H1 (cell line): ENCODE data around the gene CARF.

Experiments used
- CBX8 ChIP-seq: fragments of 300-800, 300-1000 bp; sonication (generic); IDR thresholded peaks from 2 replicates; pipeline ENCODE4 v1.7.1; 2016; ENCODE audit warnings: low read depth, low read length, borderline replicate concordance
- CTCF ChIP-seq, 3 experiments: IDR thresholded peaks; 1 replicate in 2 of 3; 2 replicates in 1 of 3; pipeline versions ENCODE4 v1.5.1 to v1.6.1; 2011; ENCODE audit warnings: low read length in 3 of 3, mild to moderate bottlenecking in 3 of 3, inconsistent platforms in 2 of 3, low read depth in 1 of 3, moderate library complexity in 1 of 3; ENCODE audit not compliant: insufficient read depth in 1 of 3; ENCODE audit errors: control extremely low read depth in 1 of 3
- EZH2 ChIP-seq: fragments of 200-600 bp; sonication (generic); IDR thresholded peaks from 2 replicates; pipeline ENCODE4 v1.7.1; 2012; ENCODE audit warnings: low read depth, mild to moderate bottlenecking, moderate library complexity, low read length, inconsistent platforms; ENCODE audit not compliant: severe bottlenecking
- HDAC2 ChIP-seq, 2 experiments: fragments of 300-600 bp in 1 of 2; sonication (generic) in 1 of 2; IDR thresholded peaks; 2 replicates each; pipeline ENCODE4 v1.6.1; 2011 to 2012; ENCODE audit warnings: low read depth in 2 of 2, low read length in 2 of 2, mild to moderate bottlenecking in 2 of 2, moderate library complexity in 2 of 2, borderline replicate concordance in 1 of 2, inconsistent platforms in 1 of 2
- MAFK ChIP-seq: IDR thresholded peaks from 2 replicates; pipeline ENCODE4 v1.6.1; 2012; ENCODE audit warnings: low read depth, mild to moderate bottlenecking, improper control_type of control experiment, low read length
- MAX ChIP-seq: IDR thresholded peaks from 2 replicates; pipeline ENCODE4 v1.6.1; 2012; ENCODE audit warnings: inconsistent platforms
- POLR2A ChIP-seq, 2 experiments: IDR thresholded peaks; 1 replicate in 1 of 2; 2 replicates in 1 of 2; pipeline ENCODE4 v1.6.1; 2011; ENCODE audit warnings: low read depth in 2 of 2, low read length in 2 of 2, mild to moderate bottlenecking in 2 of 2; ENCODE audit errors: control extremely low read depth in 1 of 2
- POLR2AphosphoS5 ChIP-seq: IDR thresholded peaks from 2 replicates; pipeline ENCODE4 v1.6.1; 2011; ENCODE audit warnings: low read depth, low read length
- SP1 ChIP-seq: IDR thresholded peaks from 2 replicates; pipeline ENCODE4 v1.6.1; 2011; ENCODE audit warnings: low read depth, low read length
- YY1 ChIP-seq: IDR thresholded peaks from 2 replicates; pipeline ENCODE4 v1.6.1; 2011; ENCODE audit warnings: low read depth, mild to moderate bottlenecking, low read length
- ZNF274 ChIP-seq: IDR thresholded peaks from 2 replicates; pipeline ENCODE4 v1.7.0; 2012; ENCODE audit warnings: low read length, borderline replicate concordance; ENCODE audit errors: extremely low read depth

- TF ChIP-seq MAFK (no peak), HDAC2 (IDR thresholded peaks at IDR 0.05; ENCODE audit: borderline replicate concordance in 1 of 2, low read depth in 2 of 2, low read length in 2 of 2) (no peak), CTCF (IDR thresholded peaks at IDR 0.05; ENCODE audit: control extremely low read depth in 1 of 3, insufficient read depth in 1 of 3, low read depth in 1 of 3, low read length in 3 of 3) (no peak), POLR2A (IDR thresholded peaks at IDR 0.05; ENCODE audit: control extremely low read depth in 1 of 2, low read depth in 2 of 2, low read length in 2 of 2) (no peak), YY1 (no peak), EZH2 (no peak), SP1 (no peak), MAX (no peak), ZNF274 (no peak), CBX8 (no peak), POLR2AphosphoS5 (no peak)
Measured at GRCh38 chr2:203030991-203031390, 118.9 kb downstream of the CARF start.
